ENCODE measurements around the gene MYO18B. TPM values are rescaled to one million over a fixed set of nuclear protein-coding genes. Genes with fewer than 3 reads are reported as not detected.
"Not testable (repeated sequence)": the region's sequence is repeated elsewhere in the genome, so short reads cannot be mapped to it uniquely, and the experiment has no call there.

MYO18B gene
- total RNA-seq, 1 donor from 2014 or later = not detected

- Histone ChIP-seq H3K4me3 (no peak overlapping the region), H3K36me3 (no peaks in the 10 kb centered on the region), H3K27me3 (ENCODE audit: low read depth) (peaks cover 6% of the 10 kb centered on the region), H3K9me3 (no peaks in the 10 kb centered on the region), H3K4me1 (no peaks in the 10 kb centered on the region), H3K27ac (no peak overlapping the region)
- intact Hi-C loops (cut with DNase I) = no loop called here
- DNase-seq (no peak), ATAC-seq (no peak)
- no peak for TF ChIP-seq CTCF (IDR thresholded peaks at IDR 0.05)
Observed at GRCh38 chr22:25970374-25970911, 228.5 kb downstream of the MYO18B start.

GRCh38 chr22:25970999-25971811 is 229.2 kb downstream of the MYO18B start:
- H3K4me3 ChIP-seq = no peak overlapping the region
- H3K27me3 ChIP-seq (ENCODE audit: low read depth) = peaks cover 6% of the 10 kb centered on the region
- H3K36me3 ChIP-seq = no peaks in the 10 kb centered on the region
- H3K4me1 ChIP-seq = no peaks in the 10 kb centered on the region
- no peak for DNase-seq
- intact Hi-C loops (cut with DNase I) = no loop called here
- H3K27ac ChIP-seq = no peak overlapping the region
- ATAC-seq = no peak
- no peaks in the 10 kb centered on the region for H3K9me3 ChIP-seq
- TF ChIP-seq CTCF (IDR thresholded peaks at IDR 0.05) = no peak

- Histone ChIP-seq H3K4me1 (no peaks in the 10 kb centered on the region), H3K36me3 (no peaks in the 10 kb centered on the region), H3K27me3 (ENCODE audit: low read depth) (peaks cover 6% of the 10 kb centered on the region), H3K4me3 (no peak overlapping the region), H3K27ac (no peak overlapping the region), H3K9me3 (no peaks in the 10 kb centered on the region)
- no peak for TF ChIP-seq CTCF (IDR thresholded peaks at IDR 0.05)
- DNase-seq (no peak), ATAC-seq (no peak)
- intact Hi-C loops (cut with DNase I) = no loop called here
Observed at GRCh38 chr22:25972397-25972796, 230.4 kb downstream of the MYO18B start.

- Histone ChIP-seq H3K36me3 (no peaks in the 10 kb centered on the region), H3K4me1 (no peaks in the 10 kb centered on the region), H3K9me3 (no peaks in the 10 kb centered on the region), H3K27me3 (ENCODE audit: low read depth) (peaks cover 6% of the 10 kb centered on the region), H3K27ac (no peak overlapping the region), H3K4me3 (no peak overlapping the region)
- DNase-seq = no peak
- no peak for ATAC-seq
- no peak for TF ChIP-seq CTCF (IDR thresholded peaks at IDR 0.05)
- intact Hi-C loops (cut with DNase I) = no loop called here
Observed at GRCh38 chr22:25976356-25976755, 234.4 kb downstream of the MYO18B start.

GRCh38 chr22:25979968-25980367 is 238.0 kb downstream of the MYO18B start:
- no peak for TF ChIP-seq CTCF (IDR thresholded peaks at IDR 0.05)
- Histone ChIP-seq H3K27ac (no peak overlapping the region), H3K27me3 (ENCODE audit: low read depth) (no peaks in the 10 kb centered on the region), H3K9me3 (no peaks in the 10 kb centered on the region), H3K4me1 (no peaks in the 10 kb centered on the region), H3K36me3 (no peaks in the 10 kb centered on the region), H3K4me3 (no peak overlapping the region)
- no peak for ATAC-seq
- intact Hi-C loops (cut with DNase I) = no loop called here
- DNase-seq = no peak

GRCh38 chr22:25984911-25985310 is 242.9 kb downstream of the MYO18B start:
- DNase-seq; H3K27me3 ChIP-seq (ENCODE audit: low read depth); intact Hi-C loops (cut with DNase I); H3K9me3 ChIP-seq; H3K4me1 ChIP-seq; H3K36me3 ChIP-seq; ATAC-seq; H3K4me3 ChIP-seq; H3K27ac ChIP-seq: not testable (repeated sequence)

Measured in lower lobe of right lung (tissue), 2 donors.